Transverse colon (tissue), 4 donors: ENCODE results near the gene THAP6. TPM values are rescaled to one million over a fixed set of nuclear protein-coding genes. Genes with fewer than 3 reads are reported as not detected.
"Not testable (repeated sequence)": the region's sequence is repeated elsewhere in the genome, so short reads cannot be mapped to it uniquely, and the experiment has no call there.

Experiments used
- DNase-seq: peaks from one replicate; pipeline ENCODE4 v3.0.0-alpha.2; 2019
- H3K27ac ChIP-seq, 4 donors: fragments of 200-600 bp; sonication (generic); 2 replicates each; pipeline ENCODE4 v1.5.1; 2016 to 2018; ENCODE audit warnings: inconsistent platforms in 4 of 4
- H3K27me3 ChIP-seq: fragments of 200-600 bp; sonication (generic); 2 replicates; pipeline ENCODE4 v1.5.1; 2017; ENCODE audit warnings: inconsistent platforms
- H3K36me3 ChIP-seq, 4 donors: fragments of 200-600 bp; sonication (generic); 2 replicates each; pipeline ENCODE4 v1.5.1; 2017 to 2019; ENCODE audit warnings: inconsistent platforms in 4 of 4
- H3K4me1 ChIP-seq, 4 donors: fragments of 200-600 bp; sonication (generic); 2 replicates each; pipeline ENCODE4 v1.5.1; 2017 to 2020; ENCODE audit warnings: inconsistent platforms in 4 of 4
- H3K4me3 ChIP-seq, 4 donors: fragments of 200-600 bp; sonication (generic); 1 replicate in 1 of 4; 2 replicates in 3 of 4; pipeline versions ENCODE4 v1.5.1 to v1.6.1; 2017 to 2019; ENCODE audit warnings: inconsistent platforms in 4 of 4
- H3K9me3 ChIP-seq, 2 donors: fragments of 200-600 bp; sonication (generic); 2 replicates each; pipeline ENCODE4 v1.5.1; 2017 to 2019; ENCODE audit warnings: inconsistent platforms in 2 of 2
- EP300 ChIP-seq: sonication (generic); formaldehyde crosslinking; IDR thresholded peaks from one replicate; pipeline ENCODE4 v1.6.1; 2017; ENCODE audit warnings: antibody characterized with exemption, low read depth
- POLR2A ChIP-seq: fragments of 450-650 bp; IDR thresholded peaks from one replicate; pipeline ENCODE4 v1.6.1; 2016; ENCODE audit warnings: antibody characterized with exemption, mild to moderate bottlenecking, moderate library complexity
- POLR2AphosphoS5 ChIP-seq, 3 donors: sonication (generic); formaldehyde crosslinking; IDR thresholded peaks; one replicate each; pipeline ENCODE4 v1.6.1; 2016; ENCODE audit warnings: antibody characterized with exemption in 3 of 3
- WGBS, 2 donors: methylation state at CpG; one replicate each; pipeline ENCODE4 v1.1.5; 2018; ENCODE audit warnings: low coverage in 1 of 2; 5-methylcytosine and 5-hydroxymethylcytosine counted together
- in situ Hi-C, 4 donors: fragments of 200-750 bp; cut with MboI; loops; one replicate each; pipeline versions ENCODE4 v1.15.0 to v1.15.1; 2017; ENCODE audit warnings: low sequenced_read_pairs in 3 of 4, low pct_ligation_motif_present in 1 of 4, low pct_unique_long_range_greater_than_20kb in 1 of 4
- intact Hi-C: fragments of 100-400 bp; cut with DNase I; formaldehyde crosslinking; loops from one replicate; pipeline ENCODE4 v1.15.1; 2023; ENCODE audit warnings: low total_unique reads
- total RNA-seq, 4 donors: library from RNA; depleted of rRNA; stranded (reverse); fragments of >200 nt; gene quantifications; one replicate each; pipeline ENCODE4 v1.1.0, GENCODE V29; 2016
- TF ChIP-seq, protein P1 (sequence below), 5 experiments: fragments of 200-600 bp in 3 of 5; fragments of 450-650 bp in 2 of 5; sonication (generic) in 3 of 5; IDR thresholded peaks; 1 replicate in 2 of 5; 2 replicates in 3 of 5; pipeline ENCODE4 v1.5.1; 2016 to 2017; ENCODE audit warnings: antibody characterized with exemption in 5 of 5, inconsistent platforms in 3 of 5, mild to moderate bottlenecking in 2 of 5, moderate library complexity in 1 of 5

THAP6 gene
- total RNA-seq, 4 donors from 2014 or later, result 16.8 to 39.6 (median 27.6) TPM

- in situ Hi-C loops (no loop called here), intact Hi-C loops (no loop called here)
- Histone ChIP-seq H3K4me3 (peak overlapping the region in 2 of 4 donors; percentile 67 to 85), H3K9me3 (no peaks in the 10 kb centered on the region), H3K27ac (peak overlapping the region; percentile 93 to 99 (median 96)), H3K4me1 (peaks cover 14 to 62% (median 38%) of the 10 kb centered on the region in 4 donors), H3K27me3 (no peaks in the 10 kb centered on the region), H3K36me3 (peaks cover 0 to 12% (median 6%) of the 10 kb centered on the region in 4 donors)
- no peak for DNase-seq
- no peak for TF ChIP-seq POLR2AphosphoS5 (IDR thresholded peaks at IDR 0.05)
- TF ChIP-seq, protein P1, sequence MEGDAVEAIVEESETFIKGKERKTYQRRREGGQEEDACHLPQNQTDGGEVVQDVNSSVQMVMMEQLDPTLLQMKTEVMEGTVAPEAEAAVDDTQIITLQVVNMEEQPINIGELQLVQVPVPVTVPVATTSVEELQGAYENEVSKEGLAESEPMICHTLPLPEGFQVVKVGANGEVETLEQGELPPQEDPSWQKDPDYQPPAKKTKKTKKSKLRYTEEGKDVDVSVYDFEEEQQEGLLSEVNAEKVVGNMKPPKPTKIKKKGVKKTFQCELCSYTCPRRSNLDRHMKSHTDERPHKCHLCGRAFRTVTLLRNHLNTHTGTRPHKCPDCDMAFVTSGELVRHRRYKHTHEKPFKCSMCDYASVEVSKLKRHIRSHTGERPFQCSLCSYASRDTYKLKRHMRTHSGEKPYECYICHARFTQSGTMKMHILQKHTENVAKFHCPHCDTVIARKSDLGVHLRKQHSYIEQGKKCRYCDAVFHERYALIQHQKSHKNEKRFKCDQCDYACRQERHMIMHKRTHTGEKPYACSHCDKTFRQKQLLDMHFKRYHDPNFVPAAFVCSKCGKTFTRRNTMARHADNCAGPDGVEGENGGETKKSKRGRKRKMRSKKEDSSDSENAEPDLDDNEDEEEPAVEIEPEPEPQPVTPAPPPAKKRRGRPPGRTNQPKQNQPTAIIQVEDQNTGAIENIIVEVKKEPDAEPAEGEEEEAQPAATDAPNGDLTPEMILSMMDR (IDR thresholded peaks at IDR 0.05), result no peak
- 35 to 50% methylated on average over 4 to 6 of the region's 6 CpGs for WGBS, 2 donors
These were observed 1.7 kb upstream of the THAP6 start for GRCh38 chr4:75512386-75513211.

DNA sequence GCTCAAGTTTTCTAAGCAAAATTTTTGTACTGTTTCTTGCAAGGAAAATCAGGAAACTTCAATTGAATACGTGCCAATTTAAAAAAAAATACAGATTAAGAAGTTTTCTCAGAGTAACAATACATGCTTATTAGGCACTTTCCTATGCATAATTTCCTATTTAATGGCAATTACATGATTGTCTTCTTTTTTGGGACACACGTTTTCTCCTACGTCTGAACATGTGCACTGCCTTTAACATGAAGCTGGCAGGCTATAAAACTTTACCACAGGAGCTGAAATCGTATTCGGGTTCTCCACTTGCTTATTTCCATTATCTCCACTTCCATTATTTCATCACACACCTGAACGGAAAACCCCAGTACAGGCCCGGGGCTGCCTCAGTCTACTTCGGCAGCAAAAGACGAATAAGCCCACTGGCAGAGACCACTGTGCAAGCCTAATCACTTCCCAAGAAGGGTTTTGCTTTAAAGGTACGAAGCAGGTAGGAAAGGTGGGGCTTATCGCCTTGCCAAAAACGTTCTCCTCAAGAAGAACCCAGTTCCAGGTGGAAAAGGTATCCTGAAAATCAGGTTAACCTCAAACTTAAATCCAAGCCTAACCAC is 645 bp upstream of the THAP6 start:
- 0% methylated on average over 7 to 11 of the region's 12 CpGs for WGBS, 2 donors

DNA sequence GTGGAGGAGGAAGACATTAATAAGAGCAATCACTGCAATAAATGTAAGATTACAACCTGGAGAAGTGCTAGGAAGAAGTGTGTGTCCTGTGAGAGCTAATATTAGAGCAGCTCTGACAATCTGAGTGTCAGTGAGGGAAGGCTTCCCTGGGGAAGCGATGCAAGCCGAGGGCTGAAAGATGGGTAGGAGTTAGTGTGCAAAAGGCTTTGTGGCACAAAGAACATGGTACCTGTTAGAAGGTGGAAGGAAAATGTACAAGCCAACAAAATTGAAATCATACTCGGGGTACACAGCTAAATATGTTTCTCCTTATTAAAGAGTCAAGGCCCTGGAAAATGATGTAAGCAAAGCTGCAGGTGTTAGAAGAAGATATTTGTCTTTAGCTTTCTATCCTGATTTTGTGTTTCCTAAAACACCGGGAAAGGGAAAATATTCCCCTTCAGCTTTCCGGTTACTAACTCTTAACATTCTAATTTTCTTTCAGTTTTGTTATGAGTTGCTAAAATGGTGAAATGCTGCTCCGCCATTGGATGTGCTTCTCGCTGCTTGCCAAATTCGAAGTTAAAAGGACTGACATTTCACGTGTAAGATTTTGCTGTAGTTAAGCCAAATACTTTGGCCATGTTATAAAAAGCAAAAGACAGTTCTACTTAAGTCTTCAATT is 808 bp downstream of the THAP6 start:
- no peak for DNase-seq
- Histone ChIP-seq H3K4me3 (peak overlapping the region; percentile 67 to 85 (median 78)), H3K4me1 (peaks cover 11 to 48% (median 38%) of the 10 kb centered on the region in 4 donors), H3K27me3 (no peaks in the 10 kb centered on the region), H3K9me3 (no peaks in the 10 kb centered on the region), H3K27ac (peak overlapping the region; percentile 93 to 99 (median 96)), H3K36me3 (peaks cover 0 to 18% (median 3%) of the 10 kb centered on the region in 4 donors)
- WGBS, 2 donors, result 16 to 25% methylated on average over 9 of the region's 9 CpGs
- in situ Hi-C loops, result no loop called here
- intact Hi-C loops, result no loop called here
- TF ChIP-seq, protein P1 (IDR thresholded peaks at IDR 0.05), result no peak
- TF ChIP-seq EP300 (no peak), POLR2A (no peak), POLR2AphosphoS5 (IDR thresholded peaks at IDR 0.05) (no peak)

More for the DNA sequence above, 645 bp upstream of the THAP6 start:
- DNase-seq, result no peak
- Histone ChIP-seq H3K36me3 (peaks cover 0 to 15% (median 3%) of the 10 kb centered on the region in 4 donors), H3K4me1 (peaks cover 14 to 62% (median 38%) of the 10 kb centered on the region in 4 donors), H3K27ac (peak overlapping the region; percentile 93 to 99 (median 96)), H3K27me3 (no peaks in the 10 kb centered on the region), H3K9me3 (no peaks in the 10 kb centered on the region), H3K4me3 (peak overlapping the region; percentile 67 to 85 (median 78))
- intact Hi-C loops, result no loop called here
- in situ Hi-C loops, result no loop called here
- TF ChIP-seq POLR2AphosphoS5 (IDR thresholded peaks at IDR 0.05) (no peak), EP300 (no peak), POLR2A (no peak)
- TF ChIP-seq, protein P1 (IDR thresholded peaks at IDR 0.05), result no peak

- peaks cover 0 to 18% (median 3%) of the 10 kb centered on the region in 4 donors for H3K36me3 ChIP-seq
- no peaks in the 10 kb centered on the region for H3K27me3 ChIP-seq
- intact Hi-C loops, result no loop called here
- H3K4me3 ChIP-seq, result no peak overlapping the region
- peaks cover 11 to 38% (median 30%) of the 10 kb centered on the region in 4 donors for H3K4me1 ChIP-seq
- in situ Hi-C loops, result no loop called here
- 81 to 92% methylated on average over 1 of the region's 1 CpG for WGBS, 2 donors
- no peak overlapping the region for H3K27ac ChIP-seq
- no peak for DNase-seq
- H3K9me3 ChIP-seq, result no peaks in the 10 kb centered on the region
- TF ChIP-seq POLR2A, result no peak
These were observed 1.9 kb downstream of the THAP6 start for GRCh38 chr4:75516144-75516543.

DNA sequence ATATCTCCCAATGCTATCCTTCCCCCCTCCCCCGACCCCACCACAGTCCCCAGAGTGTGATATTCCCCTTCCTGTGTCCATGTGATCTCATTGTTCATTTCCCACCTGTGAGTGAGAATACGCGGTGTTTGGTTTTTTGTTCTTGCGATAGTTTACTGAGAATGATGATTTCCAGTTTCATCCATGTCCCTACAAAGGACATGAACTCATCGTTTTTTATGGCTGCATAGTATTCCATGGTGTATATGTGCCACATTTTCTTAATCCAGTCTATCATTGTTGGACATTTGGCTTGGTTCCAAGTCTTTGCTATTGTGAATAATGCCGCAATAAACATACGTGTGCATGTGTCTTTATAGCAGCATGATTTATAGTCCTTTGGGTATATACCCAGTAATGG is 5.2 kb downstream of the THAP6 start:
- DNase-seq, intact Hi-C loops, in situ Hi-C loops, H3K27ac ChIP-seq, H3K9me3 ChIP-seq, H3K4me3 ChIP-seq, H3K27me3 ChIP-seq: not testable (repeated sequence)
- Histone ChIP-seq H3K4me1 (peaks cover 0 to 15% (median 10%) of the 10 kb centered on the region in 4 donors), H3K36me3 (peaks cover 0 to 41% (median 7%) of the 10 kb centered on the region in 4 donors)
- 96% methylated on average over 4 of the region's 7 CpGs; no CpG with 5 or more reads in 1 of the 2 donors for WGBS, 2 donors
